HG03196 (cell line): ENCODE results near the gene NKIRAS1.

ENCODE experiments used
- ATAC-seq: cut with Tn5 transposase; IDR thresholded peaks from one replicate; pipeline ENCODE4 v1.9.1; 2021; ENCODE audit not compliant: unreplicated experiment

Gene NKIRAS1

GRCh38 chr3:23916886-23917678 is at the start of gene NKIRAS1, which contains the start of gene RPL15:
Gene NKIRAS1, minus strand, starts transcription at chr3:23916990. Its CDS starts 6,086 bp downstream, at chr3:23910904.
Gene RPL15, plus strand, starts transcription at chr3:23917132. Its CDS starts 728 bp downstream, at chr3:23917860.
- peak; percentile 97 for ATAC-seq

- no peak for ATAC-seq
These were observed 49.5 kb upstream of the NKIRAS1 start for GRCh38 chr3:23966328-23966727.

GRCh38 chr3:23964537-23965235 is 47.9 kb upstream of the NKIRAS1 start:
- no peak for ATAC-seq

GRCh38 chr3:23961913-23962312 is 45.1 kb upstream of the NKIRAS1 start:
- ATAC-seq: no peak

- no peak for ATAC-seq
These were observed 44.3 kb upstream of the NKIRAS1 start for GRCh38 chr3:23961066-23961465.

- ATAC-seq: no peak
These were observed 43.9 kb upstream of the NKIRAS1 start for GRCh38 chr3:23960649-23961048.

GRCh38 chr3:23959135-23959900 is 42.5 kb upstream of the NKIRAS1 start:
- no peak for ATAC-seq

GRCh38 chr3:23956701-23957100 is 39.9 kb upstream of the NKIRAS1 start:
- no peak for ATAC-seq

GRCh38 chr3:23954144-23954543 is 37.4 kb upstream of the NKIRAS1 start:
- no peak for ATAC-seq

GRCh38 chr3:23953523-23953922 is 36.7 kb upstream of the NKIRAS1 start:
- no peak for ATAC-seq

- ATAC-seq: peak; percentile 52
These were observed 35.9 kb upstream of the NKIRAS1 start for GRCh38 chr3:23952646-23953045.

- peak; percentile 33 for ATAC-seq
These were observed 33.5 kb upstream of the NKIRAS1 start for GRCh38 chr3:23950293-23950692.

- ATAC-seq: peak; percentile 24
These were observed 33.0 kb upstream of the NKIRAS1 start for GRCh38 chr3:23949784-23950183.

- ATAC-seq: no peak
These were observed 32.0 kb upstream of the NKIRAS1 start for GRCh38 chr3:23948761-23949160.

GRCh38 chr3:23945913-23946687 is 29.3 kb upstream of the NKIRAS1 start:
- ATAC-seq: peak; percentile 75

GRCh38 chr3:23945663-23945912 is 28.8 kb upstream of the NKIRAS1 start:
- no peak for ATAC-seq

GRCh38 chr3:23944861-23945662 is 28.3 kb upstream of the NKIRAS1 start, which contains the start of gene NR1D2:
Gene NR1D2, plus strand, starts transcription at chr3:23945286. Its CDS starts 293 bp downstream, at chr3:23945579.
- peak; percentile 56 for ATAC-seq

GRCh38 chr3:23944007-23944783 is 27.4 kb upstream of the NKIRAS1 start:
- ATAC-seq: no peak

GRCh38 chr3:23942546-23942945 is 25.8 kb upstream of the NKIRAS1 start:
- no peak for ATAC-seq
